Aorta (tissue), 5 donors: ENCODE measurements around the gene FAM193A. TPM values are rescaled to one million over a fixed set of nuclear protein-coding genes. Genes with fewer than 3 reads are reported as not detected.

Experiments used
- ATAC-seq: fragments of 200-7000 bp; cut with Tn5 transposase; one replicate; pipeline ENCODE4 v1.9.1; 2022; ENCODE audit warnings: moderate library complexity; ENCODE audit not compliant: low FRiP score
- DNase-seq, 2 donors: peaks; one replicate each; pipeline ENCODE4 v3.0.0-alpha.2; 2020
- H3K27ac ChIP-seq, 2 donors: one replicate each; pipeline ENCODE4 v1.5.1; 2013; ENCODE audit warnings: low read length in 2 of 2, mild to moderate bottlenecking in 2 of 2, moderate library complexity in 2 of 2, control low read depth in 1 of 2, inconsistent platforms in 1 of 2, low read depth in 1 of 2
- H3K27me3 ChIP-seq, 2 donors: one replicate each; pipeline ENCODE4 v1.6.1; 2013; ENCODE audit warnings: control low read depth in 1 of 2, low read length in 1 of 2, mild to moderate bottlenecking in 1 of 2, moderate library complexity in 1 of 2; ENCODE audit not compliant: insufficient read depth in 2 of 2, control insufficient read depth in 1 of 2
- H3K36me3 ChIP-seq, 2 donors: one replicate each; pipeline ENCODE4 v1.6.1; 2013; ENCODE audit warnings: control low read depth in 1 of 2, low read length in 1 of 2, mild to moderate bottlenecking in 1 of 2; ENCODE audit not compliant: insufficient read depth in 2 of 2, control insufficient read depth in 1 of 2
- H3K4me1 ChIP-seq, 2 donors: one replicate each; pipeline ENCODE4 v1.6.1; 2013; ENCODE audit warnings: low read length in 2 of 2, control low read depth in 1 of 2, mild to moderate bottlenecking in 1 of 2, moderate library complexity in 1 of 2; ENCODE audit not compliant: insufficient read depth in 2 of 2, control insufficient read depth in 1 of 2
- H3K4me3 ChIP-seq, 2 donors: one replicate each; pipeline ENCODE4 v1.5.1; 2013; ENCODE audit warnings: low read length in 2 of 2, control low read depth in 1 of 2, mild to moderate bottlenecking in 1 of 2
- H3K9me3 ChIP-seq: one replicate; pipeline ENCODE4 v1.6.1; 2013; ENCODE audit warnings: mild to moderate bottlenecking, low read length; ENCODE audit not compliant: control insufficient read depth
- WGBS, 2 donors: extraction: QIAGEN DNeasy Blood & Tissue Kit; methylation state at CpG; one replicate each; pipeline ENCODE4 v1.1.7; 2013; 5-methylcytosine and 5-hydroxymethylcytosine counted together
- intact Hi-C, 2 donors: fragments of 100-400 bp; cut with DNase I; formaldehyde crosslinking; loops; one replicate each; pipeline versions ENCODE4 v1.14.2 to v1.15.0; 2022
- polyA plus RNA-seq, 2 donors: library from polyadenylated mRNA; stranded (reverse); fragments of 200-250 nt; gene quantifications; one replicate each; pipeline ENCODE4 v1.2.3, GENCODE V29; 2013
- total RNA-seq, 2 donors: library from RNA; stranded (reverse); fragmentation: NEBNext Ultra II Directional; extraction: Animal tissue kit (Norgen Biotek cat#: 25700); gene quantifications; one replicate each; pipeline ENCODE4 v1.2.1, GENCODE V29; 2021
- donor health status: healthy with polysubstance abuse.
- donor health status: Bipolar disorder and iron deficiency.
- donor health status: DM: no; HTN: no; CAD: no.
- donor health status: DM: no; HTN: no; CAD: no.
- donor health status: DM: yes; HTN: yes; CAD: no.

FAM193A gene
- total and polyA plus RNA-seq, 4 donors: 4.6 to 41.6 (median 18.5) TPM

GRCh38 chr4:2754848-2755819 lies 218.7 kb downstream of the FAM193A start:
- Histone ChIP-seq H3K4me1 (no peaks in the 10 kb centered on the region), H3K27ac (no peak overlapping the region), H3K36me3 (no peaks in the 10 kb centered on the region), H3K4me3 (peak overlapping the region; percentile 1 to 51), H3K27me3 (no peaks in the 10 kb centered on the region), H3K9me3 (no peaks in the 10 kb centered on the region)
- DNase-seq (peak in 1 of 2 donors; percentile 55), ATAC-seq (peak; percentile 19)
- intact Hi-C loops: loop anchor here in 1 of 2 donors (10.0 kb wide), 1 partner anchor 220 kb away; the partner anchor contains the start of gene FAM193A
- WGBS, 2 donors: 62% methylated on average over 22 to 23 of the region's 23 CpGs

GRCh38 chr4:2755821-2756690 lies 219.6 kb downstream of the FAM193A start, which contains the start of gene TNIP2:
Gene TNIP2 (minus strand): TSS chr4:2756336. CDS start chr4:2756289, 47 bp downstream.
- peak within 1 kb of the TSS in 1 of 2 donors; percentile 32 for H3K27ac ChIP-seq
- H3K9me3 ChIP-seq: no peaks in the 10 kb centered on the region
- peak within 1 kb of the TSS; percentile 1 to 51 for H3K4me3 ChIP-seq
- ATAC-seq: peak; percentile 93
- WGBS, 2 donors: 1% methylated on average over 59 to 96 of the region's 96 CpGs
- H3K27me3 ChIP-seq: no peaks in the 10 kb centered on the region
- peak; percentile 92 to 95 for DNase-seq
- H3K36me3 ChIP-seq: no peaks in the 10 kb centered on the region
- no peaks in the 10 kb centered on the region for H3K4me1 ChIP-seq
- intact Hi-C loops: loop anchor here in 1 of 2 donors (10.0 kb wide), 1 partner anchor 221 kb away; the partner anchor contains the start of gene FAM193A

GRCh38 chr4:2756691-2757350 lies 220.4 kb downstream of the FAM193A start:
- Histone ChIP-seq H3K9me3 (no peaks in the 10 kb centered on the region), H3K27ac (peak overlapping the region in 1 of 2 donors; percentile 32), H3K4me1 (no peaks in the 10 kb centered on the region), H3K27me3 (no peaks in the 10 kb centered on the region), H3K36me3 (no peaks in the 10 kb centered on the region), H3K4me3 (no peak overlapping the region)
- ATAC-seq (no peak), DNase-seq (peak in 1 of 2 donors; percentile 28)
- WGBS, 2 donors: 72% methylated on average over 25 of the region's 25 CpGs
- intact Hi-C loops: loop anchor here in 1 of 2 donors (10.0 kb wide), 1 partner anchor 222 kb away; the partner anchor contains the start of gene FAM193A

- Histone ChIP-seq H3K27ac (no peak overlapping the region), H3K27me3 (no peaks in the 10 kb centered on the region), H3K36me3 (no peaks in the 10 kb centered on the region), H3K9me3 (no peaks in the 10 kb centered on the region), H3K4me3 (no peak overlapping the region), H3K4me1 (no peaks in the 10 kb centered on the region)
- ATAC-seq (no peak), DNase-seq (peak in 1 of 2 donors; percentile 47)
- intact Hi-C loops: loop anchor here in 1 of 2 donors (10.0 kb wide), 1 partner anchor 223 kb away; the partner anchor contains the start of gene FAM193A
- 73 to 83% methylated on average over 3 of the region's 3 CpGs for WGBS, 2 donors
These were observed 221.0 kb downstream of the FAM193A start for GRCh38 chr4:2757426-2757825.

- ATAC-seq: no peak
These were observed 224.8 kb downstream of the FAM193A start for GRCh38 chr4:2761035-2761923.

GRCh38 chr4:2762048-2762447 lies 225.6 kb downstream of the FAM193A start:
- H3K27me3 ChIP-seq: no peaks in the 10 kb centered on the region
- intact Hi-C loops: loop anchor here (5.0 to 10.0 kb wide), 4 partner anchors 170 to 275 kb away; partner anchors contain the start of genes GRK4 (in 1 of the 2) and NOP14 (in 1 of the 2)
- ATAC-seq (no peak), DNase-seq (no peak)
- no peak overlapping the region for H3K4me3 ChIP-seq
- H3K4me1 ChIP-seq: no peaks in the 10 kb centered on the region
- H3K27ac ChIP-seq: no peak overlapping the region
- 66 to 68% methylated on average over 5 of the region's 5 CpGs for WGBS, 2 donors
- H3K36me3 ChIP-seq: no peaks in the 10 kb centered on the region
- H3K9me3 ChIP-seq: no peaks in the 10 kb centered on the region

More at GRCh38 chr4:2761035-2761923, 224.8 kb downstream of the FAM193A start:
- Histone ChIP-seq H3K4me3 (no peak overlapping the region), H3K27ac (no peak overlapping the region), H3K27me3 (no peaks in the 10 kb centered on the region), H3K36me3 (no peaks in the 10 kb centered on the region), H3K4me1 (no peaks in the 10 kb centered on the region), H3K9me3 (no peaks in the 10 kb centered on the region)
- intact Hi-C loops: loop anchor here (5.0 to 10.0 kb wide), 4 partner anchors 171 to 276 kb away; partner anchors contain the start of genes GRK4 (in 1 of the 2) and NOP14 (in 1 of the 2)
- peak in 1 of 2 donors; percentile 77 for DNase-seq
- WGBS, 2 donors: 71 to 72% methylated on average over 14 of the region's 14 CpGs
